ENCODE results near the gene EHMT1. TPM values are rescaled to one million over a fixed set of nuclear protein-coding genes. Genes with fewer than 3 reads are reported as not detected.

The EHMT1 gene
- total RNA-seq, 1 donor = 46.3 TPM

- DNase-seq (ENCODE audit: insufficient read length, low spot score, missing footprints) = peak; percentile 13
- peaks cover 91% of the 10 kb centered on the region for H3K79me2 ChIP-seq (ENCODE audit: insufficient read depth, low read length)
- no peak overlapping the region for H3K4me2 ChIP-seq (ENCODE audit: insufficient read depth, low read length)
- H4K20me1 ChIP-seq (ENCODE audit: insufficient read depth, low read length) = peaks cover 60% of the 10 kb centered on the region
- peaks cover 6% of the 10 kb centered on the region for H3K36me3 ChIP-seq (ENCODE audit: insufficient read depth, low read length)
- no peak for TF ChIP-seq CTCF (IDR thresholded peaks at IDR 0.05; ENCODE audit: extremely low read depth, low read depth, low read length)
- no peak overlapping the region for H3K4me3 ChIP-seq (ENCODE audit: insufficient read depth, low read length)
- H3K27ac ChIP-seq (ENCODE audit: low read depth, low read length) = no peak overlapping the region
- no peaks in the 10 kb centered on the region for H3K9me3 ChIP-seq (ENCODE audit: low read depth, low read length)
- peaks cover 8% of the 10 kb centered on the region for H3K4me1 ChIP-seq (ENCODE audit: insufficient read depth, low read length)
- no peaks in the 10 kb centered on the region for H3K27me3 ChIP-seq (ENCODE audit: insufficient read depth, low read length)
- H2AFZ ChIP-seq (ENCODE audit: low read length) = no peak overlapping the region
These were observed 88.6 kb downstream of the EHMT1 start for GRCh38 chr9:137707361-137707760.

GRCh38 chr9:137708590-137709284 is 89.9 kb downstream of the EHMT1 start:
- H3K79me2 ChIP-seq (ENCODE audit: insufficient read depth, low read length) = peaks cover 82% of the 10 kb centered on the region
- no peak overlapping the region for H2AFZ ChIP-seq (ENCODE audit: low read length)
- TF ChIP-seq CTCF (IDR thresholded peaks at IDR 0.05; ENCODE audit: extremely low read depth, low read depth, low read length) = no peak
- no peak overlapping the region for H3K4me2 ChIP-seq (ENCODE audit: insufficient read depth, low read length)
- peak; percentile 59 for DNase-seq (ENCODE audit: insufficient read length, low spot score, missing footprints)
- no peak overlapping the region for H3K4me3 ChIP-seq (ENCODE audit: insufficient read depth, low read length)
- peaks cover 6% of the 10 kb centered on the region for H3K36me3 ChIP-seq (ENCODE audit: insufficient read depth, low read length)
- H3K27ac ChIP-seq (ENCODE audit: low read depth, low read length) = no peak overlapping the region
- peaks cover 53% of the 10 kb centered on the region for H4K20me1 ChIP-seq (ENCODE audit: insufficient read depth, low read length)
- no peaks in the 10 kb centered on the region for H3K27me3 ChIP-seq (ENCODE audit: insufficient read depth, low read length)
- peaks cover 8% of the 10 kb centered on the region for H3K4me1 ChIP-seq (ENCODE audit: insufficient read depth, low read length)
- no peaks in the 10 kb centered on the region for H3K9me3 ChIP-seq (ENCODE audit: low read depth, low read length)

GRCh38 chr9:137709411-137710101 is 90.8 kb downstream of the EHMT1 start:
- no peak overlapping the region for H3K4me2 ChIP-seq (ENCODE audit: insufficient read depth, low read length)
- H2AFZ ChIP-seq (ENCODE audit: low read length) = no peak overlapping the region
- H3K9me3 ChIP-seq (ENCODE audit: low read depth, low read length) = no peaks in the 10 kb centered on the region
- H3K4me1 ChIP-seq (ENCODE audit: insufficient read depth, low read length) = no peaks in the 10 kb centered on the region
- H3K79me2 ChIP-seq (ENCODE audit: insufficient read depth, low read length) = peaks cover 82% of the 10 kb centered on the region
- H3K27ac ChIP-seq (ENCODE audit: low read depth, low read length) = no peak overlapping the region
- H3K36me3 ChIP-seq (ENCODE audit: insufficient read depth, low read length) = peaks cover 8% of the 10 kb centered on the region
- H3K4me3 ChIP-seq (ENCODE audit: insufficient read depth, low read length) = no peak overlapping the region
- no peaks in the 10 kb centered on the region for H3K27me3 ChIP-seq (ENCODE audit: insufficient read depth, low read length)
- TF ChIP-seq CTCF (IDR thresholded peaks at IDR 0.05; ENCODE audit: extremely low read depth, low read depth, low read length) = no peak
- peaks cover 50% of the 10 kb centered on the region for H4K20me1 ChIP-seq (ENCODE audit: insufficient read depth, low read length)
- peak; percentile 51 for DNase-seq (ENCODE audit: insufficient read length, low spot score, missing footprints)

- DNase-seq (ENCODE audit: insufficient read length, low spot score, missing footprints) = peak; percentile 21
- peaks cover 8% of the 10 kb centered on the region for H3K36me3 ChIP-seq (ENCODE audit: insufficient read depth, low read length)
- H2AFZ ChIP-seq (ENCODE audit: low read length) = no peak overlapping the region
- H3K4me2 ChIP-seq (ENCODE audit: insufficient read depth, low read length) = no peak overlapping the region
- no peaks in the 10 kb centered on the region for H3K27me3 ChIP-seq (ENCODE audit: insufficient read depth, low read length)
- H3K4me1 ChIP-seq (ENCODE audit: insufficient read depth, low read length) = no peaks in the 10 kb centered on the region
- H3K79me2 ChIP-seq (ENCODE audit: insufficient read depth, low read length) = peaks cover 83% of the 10 kb centered on the region
- H4K20me1 ChIP-seq (ENCODE audit: insufficient read depth, low read length) = peaks cover 41% of the 10 kb centered on the region
- H3K9me3 ChIP-seq (ENCODE audit: low read depth, low read length) = no peaks in the 10 kb centered on the region
- no peak overlapping the region for H3K4me3 ChIP-seq (ENCODE audit: insufficient read depth, low read length)
- H3K27ac ChIP-seq (ENCODE audit: low read depth, low read length) = no peak overlapping the region
- no peak for TF ChIP-seq CTCF (IDR thresholded peaks at IDR 0.05; ENCODE audit: extremely low read depth, low read depth, low read length)
These were observed 91.9 kb downstream of the EHMT1 start for GRCh38 chr9:137710704-137711103.
